LNCaP clone FGC (cell line): Measurements from ENCODE around the gene ZBTB25.

Source experiments
- DNase-seq: peaks from one replicate; pipeline ENCODE4 v3.0.0-alpha.2; 2011; ENCODE audit warnings: low read depth
- H3K4me3 ChIP-seq: 2 replicates; pipeline ENCODE4 v1.5.1; 2011; ENCODE audit warnings: mild to moderate bottlenecking, low read depth, low read length, control low read depth
- TF ChIP-seq, protein P1 (sequence below): IDR thresholded peaks from 2 replicates; pipeline ENCODE4 v1.5.1; 2012; ENCODE audit warnings: mild to moderate bottlenecking; ENCODE audit not compliant: control insufficient read depth, insufficient read depth; ENCODE audit errors: extremely low read depth

The ZBTB25 gene

DNA sequence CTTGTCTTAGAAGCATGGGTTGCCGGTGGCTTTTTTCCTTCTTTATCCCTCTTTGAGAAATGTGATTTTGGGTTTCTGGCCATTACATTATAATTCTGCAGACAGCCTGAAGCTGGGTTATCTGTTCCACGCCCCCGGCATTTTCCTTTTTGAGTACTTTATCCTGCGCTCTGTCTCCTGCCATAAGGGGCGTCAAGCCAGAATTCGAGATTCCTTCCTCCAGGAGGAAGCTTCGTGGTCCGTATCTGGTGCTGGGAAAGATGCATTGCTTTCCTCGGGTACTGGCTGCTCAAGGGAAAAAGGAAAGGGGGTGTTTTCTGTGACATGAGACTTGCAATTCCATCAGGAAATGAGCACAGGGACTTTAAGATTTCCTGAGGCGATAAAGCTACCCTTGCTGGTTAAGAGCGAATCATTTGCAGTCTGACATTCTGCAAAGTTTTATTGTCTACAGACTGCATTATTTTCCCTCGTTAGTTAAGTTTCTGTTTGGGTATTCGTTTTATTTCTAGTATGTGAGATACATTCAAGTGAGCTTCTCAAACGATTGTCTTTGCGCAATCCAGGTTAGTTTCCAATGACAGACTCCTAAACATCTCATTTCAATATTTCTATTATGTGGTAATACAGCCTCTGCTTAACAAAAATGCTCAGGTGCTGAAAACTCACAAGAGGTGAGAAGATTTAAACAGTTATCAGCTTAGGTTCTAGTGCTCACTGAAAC lies 37.6 kb downstream of the ZBTB25 start:
- DNase-seq: no peak

DNA sequence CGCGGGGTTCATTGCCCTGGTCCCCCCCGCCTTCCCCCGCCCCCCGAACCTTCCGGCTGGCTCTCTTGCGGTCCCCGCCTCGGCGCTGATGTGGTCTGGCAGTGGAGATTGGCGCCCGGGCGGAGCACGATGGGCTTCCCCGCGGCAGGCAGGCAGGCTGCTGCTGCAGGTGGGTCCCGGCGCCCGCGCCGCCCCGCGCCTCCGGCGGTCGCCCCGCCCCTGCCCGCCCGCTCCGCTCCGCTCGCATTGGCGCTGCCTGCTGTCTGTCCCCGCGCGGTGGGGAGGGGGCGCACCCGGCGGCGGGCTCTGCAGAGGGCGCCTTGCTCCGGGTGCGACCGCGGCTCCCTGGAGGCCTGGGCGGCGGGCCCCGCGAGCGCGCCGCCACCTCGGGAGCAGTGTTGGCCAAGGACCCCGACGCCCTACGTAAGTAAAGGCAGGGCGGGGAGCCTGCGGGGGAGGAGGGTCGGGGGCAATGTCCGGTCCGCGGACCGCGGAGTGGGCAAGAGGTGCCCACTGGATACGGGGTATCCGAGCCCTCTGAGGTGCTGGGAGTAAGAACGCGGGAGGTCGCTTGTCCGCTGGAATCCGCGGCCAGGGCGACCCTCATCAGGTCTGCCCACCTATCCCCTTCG lies 38.3 kb downstream of the ZBTB25 start, which contains the start of gene AKAP5:
AKAP5 (plus strand) TSS at position 309 of the 632 bp plus-strand sequence. CDS start 2,896 bp downstream, outside the sequence.
- peak within 1 kb of the TSS; percentile 61 for H3K4me3 ChIP-seq
- DNase-seq: no peak
- TF ChIP-seq, protein P1, sequence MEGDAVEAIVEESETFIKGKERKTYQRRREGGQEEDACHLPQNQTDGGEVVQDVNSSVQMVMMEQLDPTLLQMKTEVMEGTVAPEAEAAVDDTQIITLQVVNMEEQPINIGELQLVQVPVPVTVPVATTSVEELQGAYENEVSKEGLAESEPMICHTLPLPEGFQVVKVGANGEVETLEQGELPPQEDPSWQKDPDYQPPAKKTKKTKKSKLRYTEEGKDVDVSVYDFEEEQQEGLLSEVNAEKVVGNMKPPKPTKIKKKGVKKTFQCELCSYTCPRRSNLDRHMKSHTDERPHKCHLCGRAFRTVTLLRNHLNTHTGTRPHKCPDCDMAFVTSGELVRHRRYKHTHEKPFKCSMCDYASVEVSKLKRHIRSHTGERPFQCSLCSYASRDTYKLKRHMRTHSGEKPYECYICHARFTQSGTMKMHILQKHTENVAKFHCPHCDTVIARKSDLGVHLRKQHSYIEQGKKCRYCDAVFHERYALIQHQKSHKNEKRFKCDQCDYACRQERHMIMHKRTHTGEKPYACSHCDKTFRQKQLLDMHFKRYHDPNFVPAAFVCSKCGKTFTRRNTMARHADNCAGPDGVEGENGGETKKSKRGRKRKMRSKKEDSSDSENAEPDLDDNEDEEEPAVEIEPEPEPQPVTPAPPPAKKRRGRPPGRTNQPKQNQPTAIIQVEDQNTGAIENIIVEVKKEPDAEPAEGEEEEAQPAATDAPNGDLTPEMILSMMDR: peak; percentile 23; the same call in 1 of the 2 replicates

More for the DNA sequence above, 37.6 kb downstream of the ZBTB25 start:
- TF ChIP-seq, protein P1: no peak
- H3K4me3 ChIP-seq: peak overlapping the region; percentile 61

DNA sequence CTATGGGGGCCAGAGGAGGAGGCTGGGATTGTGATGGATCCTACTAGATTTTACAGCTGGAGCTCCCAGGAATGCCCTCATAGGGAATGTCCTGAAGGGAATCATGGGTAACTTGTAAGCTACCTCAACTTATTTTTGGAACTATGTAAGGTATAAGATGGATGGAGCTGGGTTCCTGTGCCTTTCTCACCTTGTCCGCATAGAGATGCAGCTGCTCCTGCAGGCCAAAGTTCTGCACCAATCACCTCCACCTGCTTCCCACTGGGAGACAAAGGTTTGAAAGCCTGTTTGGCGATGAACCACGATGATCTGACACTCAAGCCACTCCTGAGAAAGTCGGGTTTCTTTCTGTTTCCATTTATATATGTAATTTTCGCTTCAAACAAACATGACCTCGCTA lies 39.0 kb downstream of the ZBTB25 start:
- TF ChIP-seq, protein P1: no peak
- H3K4me3 ChIP-seq: peak overlapping the region; percentile 61
- DNase-seq: no peak

DNA sequence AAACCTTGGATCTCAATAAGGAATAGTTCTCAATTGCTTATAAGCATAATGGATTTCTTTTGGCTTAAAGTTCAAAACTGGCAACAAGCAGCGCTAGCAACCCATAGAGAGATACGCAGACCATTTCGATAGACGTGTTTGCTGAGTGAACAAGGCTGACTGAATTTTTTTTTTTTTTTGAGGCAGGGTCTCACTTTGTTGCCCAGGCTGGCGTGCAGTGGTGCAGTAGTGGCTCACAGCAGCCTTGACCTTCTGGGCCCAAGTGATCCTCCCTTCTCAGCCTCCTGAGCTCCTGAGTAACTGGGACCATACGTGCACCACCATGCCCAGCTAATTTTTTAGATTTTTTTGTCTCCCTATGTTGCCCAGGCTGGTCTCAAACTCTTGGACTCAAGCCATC lies 39.8 kb downstream of the ZBTB25 start:
- TF ChIP-seq, protein P1: no peak
- no peak for DNase-seq
- H3K4me3 ChIP-seq: no peak overlapping the region

DNA sequence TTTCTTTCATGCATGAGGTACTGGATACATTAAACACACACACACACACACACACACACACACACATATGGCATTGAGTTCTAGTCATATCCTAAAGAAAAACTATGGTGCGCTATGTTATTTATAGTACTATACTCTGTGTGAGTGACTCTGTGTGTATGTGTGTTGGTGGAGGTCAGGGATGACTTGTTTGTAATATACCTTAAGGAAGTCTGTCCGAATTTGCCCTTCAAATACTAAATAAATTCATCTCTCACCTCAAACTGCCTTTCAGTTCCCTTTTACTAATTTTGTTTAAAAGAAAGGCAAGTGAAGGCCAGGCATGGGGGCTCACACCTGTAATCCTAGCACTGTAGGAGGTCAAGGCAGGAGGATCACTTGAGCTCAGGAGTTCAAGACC lies 40.4 kb downstream of the ZBTB25 start:
- no peak overlapping the region for H3K4me3 ChIP-seq
- DNase-seq: no peak
- TF ChIP-seq, protein P1: no peak

DNA sequence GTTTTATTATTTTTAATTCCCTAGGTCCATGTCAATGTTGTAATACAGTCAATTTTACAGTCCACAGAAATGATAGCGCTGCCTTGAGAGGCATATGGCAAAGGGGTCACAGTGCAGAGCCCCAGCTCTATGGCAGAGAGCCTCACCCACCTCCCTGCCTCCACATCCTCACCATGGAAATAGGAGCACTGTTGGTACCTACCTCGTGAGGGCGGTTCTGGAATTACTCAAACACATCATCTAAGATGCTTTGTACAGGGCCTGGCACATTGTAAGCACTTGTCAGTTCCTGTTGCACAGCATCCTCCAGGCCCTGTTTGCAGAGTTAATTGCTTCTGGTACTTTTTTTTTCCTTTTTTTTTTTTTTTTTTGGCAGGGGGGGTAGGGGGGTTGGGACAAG lies 42.4 kb downstream of the ZBTB25 start:
- H3K4me3 ChIP-seq: no peak overlapping the region
- TF ChIP-seq, protein P1: no peak
- DNase-seq: no peak
